HG03064 (cell line): ENCODE results near the gene GAGE13.
"Not testable (repeated sequence)": the region's sequence is repeated elsewhere in the genome, so short reads cannot be mapped to it uniquely, and the experiment has no call there.

ENCODE experiments used
- ATAC-seq: cut with Tn5 transposase; IDR thresholded peaks from one replicate; pipeline ENCODE4 v1.9.1; 2021; ENCODE audit warnings: low read depth; ENCODE audit not compliant: unreplicated experiment

The GAGE13 gene

DNA sequence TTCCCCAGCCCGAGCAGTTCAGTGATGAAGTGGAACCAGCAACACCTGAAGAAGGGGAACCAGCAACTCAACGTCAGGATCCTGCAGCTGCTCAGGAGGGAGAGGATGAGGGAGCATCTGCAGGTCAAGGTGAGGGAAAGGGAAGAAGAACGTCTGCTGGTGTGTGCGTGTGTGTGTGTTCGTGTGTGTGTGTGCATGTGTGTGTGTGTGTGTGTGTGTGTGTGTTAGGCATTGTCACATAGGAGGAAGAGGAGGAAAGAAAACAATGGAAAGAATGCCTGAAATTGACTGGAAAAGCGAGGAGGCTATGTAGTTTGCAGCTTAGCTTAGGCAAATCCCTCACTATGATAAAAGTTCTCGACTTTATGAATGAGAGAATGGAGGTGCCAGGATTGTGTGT, 7.6 kb upstream of the GAGE13 start:
- ATAC-seq: not testable (repeated sequence)

DNA sequence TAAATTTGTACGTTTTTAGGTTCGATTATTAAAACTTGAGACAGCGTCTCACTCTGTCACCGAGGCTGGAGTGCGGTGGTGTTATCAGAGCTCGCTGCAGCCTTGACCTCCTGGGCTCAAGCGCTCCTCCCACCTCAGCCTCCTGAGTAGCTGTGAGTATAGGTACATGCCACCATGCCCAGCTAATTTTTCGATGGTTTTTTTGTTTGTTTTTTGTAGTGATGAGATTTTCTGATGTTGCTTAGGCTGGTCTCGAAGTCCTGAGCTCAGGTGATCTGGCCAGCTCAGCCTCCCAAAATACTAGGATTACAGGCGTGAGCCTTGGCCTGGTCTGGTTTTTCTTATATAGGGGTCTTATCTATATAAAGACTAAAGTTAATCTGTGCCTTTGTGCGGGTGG, 961 bp upstream of the GAGE13 start:
- not testable (repeated sequence) for ATAC-seq

DNA sequence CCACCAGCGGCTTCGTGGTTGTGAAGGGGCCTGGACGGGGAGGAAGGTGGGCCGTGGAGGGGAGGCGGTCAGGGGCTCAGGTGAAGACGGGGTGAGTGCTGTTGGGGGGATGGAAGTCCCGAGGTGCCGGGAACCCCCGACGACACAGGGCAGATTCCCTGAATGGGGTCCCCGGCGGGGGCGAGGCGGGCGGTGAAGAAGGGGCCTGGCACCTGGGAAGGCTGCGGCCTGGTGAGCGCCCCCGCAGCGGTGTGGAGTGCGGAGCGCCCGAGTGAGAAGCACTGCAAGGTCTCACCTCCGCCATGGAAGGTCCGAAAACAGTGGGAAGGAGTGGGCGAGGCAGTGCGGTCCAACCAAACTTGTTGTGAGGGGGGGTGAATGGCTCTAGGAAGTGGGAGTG, 459 bp downstream of the GAGE13 start:
- ATAC-seq: not testable (repeated sequence)

DNA sequence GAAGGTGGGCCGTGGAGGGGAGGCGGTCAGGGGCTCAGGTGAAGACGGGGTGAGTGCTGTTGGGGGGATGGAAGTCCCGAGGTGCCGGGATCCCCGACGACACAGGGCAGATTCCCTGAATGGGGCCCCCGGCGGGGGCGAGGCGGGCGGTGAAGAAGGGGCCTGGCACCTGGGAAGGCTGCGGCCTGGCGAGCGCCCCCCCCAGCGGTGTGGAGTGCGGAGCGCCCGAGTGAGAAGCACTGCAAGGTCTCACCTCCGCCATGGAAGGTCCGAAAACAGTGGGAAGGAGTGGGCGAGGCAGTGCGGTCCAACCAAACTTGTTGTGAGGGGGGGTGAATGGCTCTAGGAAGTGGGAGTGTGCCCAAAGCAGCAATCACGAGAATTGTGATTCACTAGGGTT, 10.1 kb downstream of the GAGE13 start:
- ATAC-seq: not testable (repeated sequence)

DNA sequence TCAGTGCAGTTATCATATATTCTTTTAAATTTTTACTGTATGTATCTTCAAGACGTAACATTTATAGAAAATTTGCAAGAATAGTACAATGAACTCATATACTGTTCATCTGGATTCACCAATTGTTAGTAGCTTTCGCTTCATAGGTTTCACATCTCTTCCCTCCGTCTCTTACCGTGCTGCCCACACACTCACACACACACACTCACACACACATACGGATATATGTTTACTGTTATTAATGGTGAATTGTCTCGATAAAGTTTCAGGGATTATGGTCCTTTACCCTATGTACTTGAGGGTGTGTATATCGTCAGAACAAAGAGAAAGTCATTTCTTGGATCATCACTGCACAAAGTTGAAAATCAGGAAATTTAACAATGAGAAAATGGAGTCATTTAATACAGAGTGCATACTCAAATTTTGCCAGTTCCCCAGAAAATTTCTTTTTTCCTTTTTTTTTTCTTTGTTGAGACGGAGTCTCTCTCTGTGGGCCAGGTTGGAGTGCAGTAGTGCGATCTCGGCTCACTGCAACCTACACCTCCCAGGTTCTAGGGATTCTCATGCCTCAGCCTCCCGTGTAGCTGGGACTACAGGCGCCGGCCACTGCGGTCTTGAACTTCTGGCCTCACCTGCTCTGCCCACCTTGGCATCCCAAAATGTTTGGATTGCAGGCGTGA, 13.3 kb downstream of the GAGE13 start:
- not testable (repeated sequence) for ATAC-seq

DNA sequence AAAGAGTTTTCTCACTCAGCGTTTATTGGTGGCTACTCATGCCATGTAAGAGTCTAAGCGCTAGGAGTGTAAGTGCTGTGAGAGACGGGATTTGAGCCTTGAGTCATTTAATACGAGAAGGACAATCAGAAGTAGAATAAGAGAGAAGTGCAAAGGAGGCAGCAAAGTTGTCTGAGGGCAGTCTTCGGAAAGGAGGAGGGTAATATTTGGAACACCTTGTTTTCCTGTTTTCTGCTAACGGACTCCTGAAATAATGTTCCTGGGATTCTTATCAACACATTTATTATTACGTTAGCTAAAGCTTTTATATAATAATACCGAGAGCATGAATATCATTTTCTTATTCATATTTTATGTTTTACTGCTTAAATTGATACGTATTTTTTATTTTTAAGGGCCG, 14.0 kb downstream of the GAGE13 start:
- ATAC-seq: not testable (repeated sequence)

DNA sequence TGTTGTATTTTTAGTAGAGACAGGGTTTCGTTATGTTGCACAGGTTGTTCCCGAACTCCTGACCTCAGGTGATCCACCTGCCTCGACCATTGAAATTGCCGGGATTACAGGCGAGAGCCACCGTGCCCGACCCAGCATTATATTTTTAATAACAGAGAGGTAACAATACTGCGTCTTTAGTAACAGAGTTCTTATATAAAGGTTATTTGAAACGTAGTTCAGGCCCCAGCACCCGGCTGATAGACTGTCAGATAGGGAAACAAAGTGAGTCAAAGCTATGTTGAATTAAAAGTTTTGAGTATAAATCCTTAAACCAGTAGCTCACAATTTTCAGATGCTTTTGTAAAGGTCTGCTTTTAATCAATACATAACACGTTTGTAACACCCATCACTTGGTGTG, 14.8 kb downstream of the GAGE13 start:
- not testable (repeated sequence) for ATAC-seq
